ENCODE data around the gene DCDC2B.
"Not testable (repeated sequence)": the region's sequence is repeated elsewhere in the genome, so short reads cannot be mapped to it uniquely, and the experiment has no call there.

Gene DCDC2B

GRCh38 chr1:32228771-32229170 is 19.9 kb downstream of the DCDC2B start:
- no peak for DNase-seq

- no peak for DNase-seq
Observed at GRCh38 chr1:32231843-32232432, 23.0 kb downstream of the DCDC2B start.

- no peak for DNase-seq
Observed at GRCh38 chr1:32232558-32233304, 23.8 kb downstream of the DCDC2B start.

GRCh38 chr1:32234792-32235191 is 25.9 kb downstream of the DCDC2B start:
- no peak for DNase-seq

GRCh38 chr1:32239337-32239736 is 30.4 kb downstream of the DCDC2B start:
- DNase-seq, result no peak

- DNase-seq, result no peak
Observed at GRCh38 chr1:32239790-32240139, 30.9 kb downstream of the DCDC2B start.

GRCh38 chr1:32240140-32240951 is 31.5 kb downstream of the DCDC2B start:
- peak; percentile 81 for DNase-seq

- DNase-seq, result peak; percentile 77
Observed at GRCh38 chr1:32241001-32241763, 32.3 kb downstream of the DCDC2B start.

GRCh38 chr1:32242341-32242851 is 33.5 kb downstream of the DCDC2B start:
- DNase-seq, result no peak

- no peak for DNase-seq
Observed at GRCh38 chr1:32246888-32247273, 38.0 kb downstream of the DCDC2B start, which contains the start of gene FAM167B. TSS of gene FAM167B (plus strand) at chr1:32247222. CDS start at chr1:32247422, 200 bp downstream.

- DNase-seq, result no peak
Observed at GRCh38 chr1:32247452-32247851, 38.6 kb downstream of the DCDC2B start.

- DNase-seq, result peak; percentile 79
Observed at GRCh38 chr1:32247983-32248889, 39.3 kb downstream of the DCDC2B start.

- peak; percentile 50 for DNase-seq
Observed at GRCh38 chr1:32249831-32250525, 41.1 kb downstream of the DCDC2B start.

- DNase-seq, result no peak
Observed at GRCh38 chr1:32250893-32251716, 42.2 kb downstream of the DCDC2B start, which contains the start of gene LCK. TSS of gene LCK (plus strand) at chr1:32251265. CDS start at chr1:32274330, 23,065 bp downstream.

- DNase-seq, result no peak
Observed at GRCh38 chr1:32255072-32256071, 46.5 kb downstream of the DCDC2B start.

GRCh38 chr1:32256473-32257226 is 47.8 kb downstream of the DCDC2B start:
- no peak for DNase-seq

GRCh38 chr1:32257227-32257508 is 48.3 kb downstream of the DCDC2B start:
- no peak for DNase-seq

GRCh38 chr1:32263236-32263593 is 54.3 kb downstream of the DCDC2B start:
- DNase-seq, result not testable (repeated sequence)

Data from right forelimb (tissue), 1 donor.